GM19463 (cell line): Measurements from ENCODE around the gene KIF6.
A peak's percentile ranks its signal among the peaks of the same experiment; 100 is the strongest.

Source experiments
- ATAC-seq: cut with Tn5 transposase; IDR thresholded peaks from one replicate; pipeline ENCODE4 v1.9.1; 2021; ENCODE audit warnings: mild to moderate bottlenecking, moderate library complexity; ENCODE audit not compliant: unreplicated experiment

Gene KIF6

DNA sequence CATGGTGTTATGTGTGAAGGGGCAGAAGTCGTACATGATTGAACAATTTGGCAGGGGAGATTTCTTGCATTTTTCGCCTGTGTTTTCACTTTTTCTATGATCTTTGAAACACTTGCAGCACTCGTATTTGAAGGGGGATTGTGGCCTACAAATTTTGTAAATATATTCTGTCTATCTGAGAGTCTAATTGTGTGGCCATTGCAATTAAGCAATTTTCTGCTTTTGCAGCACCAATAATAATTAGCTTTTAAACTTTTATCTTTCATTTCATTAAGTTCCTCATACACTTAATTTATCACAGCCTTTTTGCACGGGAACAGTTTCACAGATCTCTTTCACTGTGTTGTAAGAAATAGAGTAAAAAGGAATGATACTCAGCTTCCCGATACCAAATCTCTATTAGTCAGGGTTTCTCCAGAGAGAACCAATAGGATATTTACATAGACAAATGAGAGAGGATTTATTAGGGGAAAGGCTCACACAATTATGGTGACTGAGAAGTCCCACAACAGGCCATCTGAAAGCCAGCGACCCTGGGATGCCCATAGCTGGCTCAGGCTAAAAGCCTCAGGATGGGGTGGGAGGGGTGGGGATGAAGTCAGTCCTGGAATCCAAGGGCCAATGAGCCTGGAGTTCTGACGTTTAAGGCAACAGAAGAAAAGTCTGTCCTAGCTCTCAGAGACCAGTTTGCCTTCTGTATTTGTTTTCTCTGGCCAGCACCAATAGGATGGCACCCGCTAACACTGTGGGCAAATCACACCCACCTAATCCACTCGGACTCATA lies 58.3 kb downstream of the KIF6 start:
- ATAC-seq: no peak

DNA sequence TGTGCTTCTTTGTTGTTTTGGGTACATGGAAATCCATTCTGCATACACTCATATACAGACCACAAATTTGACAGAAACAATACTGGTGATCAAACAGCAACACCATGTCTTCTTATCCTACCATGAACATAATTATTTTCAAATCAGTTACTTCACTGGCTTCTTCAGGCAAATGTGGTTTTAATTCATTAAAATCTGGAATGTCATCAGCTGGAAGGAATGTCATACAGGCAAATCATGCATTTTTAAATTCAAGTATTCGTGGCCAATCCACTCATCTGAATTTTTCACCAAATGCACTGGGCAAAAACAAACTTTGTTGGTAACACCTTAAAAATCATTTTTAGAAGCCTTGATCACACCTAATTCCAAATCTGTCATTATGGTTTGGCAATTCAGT lies 59.3 kb downstream of the KIF6 start:
- ATAC-seq: no peak

DNA sequence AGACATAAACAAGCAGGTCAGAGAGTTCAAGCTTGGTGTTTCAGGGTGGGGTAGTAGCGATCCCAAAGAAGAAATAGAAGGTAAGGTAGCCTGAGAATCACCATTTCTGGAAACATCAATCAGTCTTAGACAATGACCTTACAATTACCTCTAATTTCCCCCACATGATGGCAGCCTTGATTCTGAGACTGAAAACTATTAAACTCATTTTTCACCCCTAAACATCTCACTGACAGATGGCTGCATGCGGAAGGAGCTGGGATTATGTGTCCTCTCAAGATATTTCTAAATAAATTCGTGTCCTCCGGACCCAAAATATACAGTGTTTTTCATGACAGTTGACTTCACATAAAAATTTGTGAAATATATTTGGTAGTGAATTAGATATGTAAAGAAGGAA lies 61.0 kb downstream of the KIF6 start:
- ATAC-seq: no peak

DNA sequence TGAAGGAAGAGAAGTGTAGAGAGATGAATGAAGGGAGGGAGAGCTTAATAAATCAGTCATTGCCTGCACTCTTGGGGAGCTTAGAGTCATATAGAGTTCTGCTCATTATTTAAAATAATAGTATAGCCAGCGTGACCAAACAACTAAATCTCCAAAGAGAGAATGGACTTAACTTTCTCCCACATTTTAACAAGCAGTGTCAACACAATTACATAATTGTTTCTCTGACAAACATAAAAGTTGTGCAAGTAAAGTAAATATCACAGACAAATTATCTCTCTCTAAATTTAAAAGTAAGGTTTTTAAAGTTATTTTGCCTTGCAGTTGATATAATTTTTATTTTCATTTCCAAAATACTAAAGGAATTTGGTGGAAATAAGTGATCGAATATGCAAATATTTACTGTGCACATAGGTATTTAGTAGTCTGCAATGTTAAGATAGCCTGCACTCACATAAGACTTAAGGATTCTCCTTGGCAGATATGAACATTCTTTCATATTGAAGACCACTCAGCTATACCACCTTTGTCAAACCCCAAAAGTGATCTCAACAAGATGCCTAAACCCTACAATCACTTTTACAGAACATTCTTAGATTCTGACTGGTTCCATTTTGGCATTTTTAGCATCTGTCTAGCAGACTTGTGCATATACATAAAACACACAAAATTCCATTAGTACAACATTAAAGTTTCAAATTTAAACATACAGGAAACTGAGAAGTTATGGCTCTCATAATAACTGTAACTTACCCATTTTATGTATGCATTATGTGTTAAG lies 67.7 kb downstream of the KIF6 start:
- ATAC-seq: no peak

DNA sequence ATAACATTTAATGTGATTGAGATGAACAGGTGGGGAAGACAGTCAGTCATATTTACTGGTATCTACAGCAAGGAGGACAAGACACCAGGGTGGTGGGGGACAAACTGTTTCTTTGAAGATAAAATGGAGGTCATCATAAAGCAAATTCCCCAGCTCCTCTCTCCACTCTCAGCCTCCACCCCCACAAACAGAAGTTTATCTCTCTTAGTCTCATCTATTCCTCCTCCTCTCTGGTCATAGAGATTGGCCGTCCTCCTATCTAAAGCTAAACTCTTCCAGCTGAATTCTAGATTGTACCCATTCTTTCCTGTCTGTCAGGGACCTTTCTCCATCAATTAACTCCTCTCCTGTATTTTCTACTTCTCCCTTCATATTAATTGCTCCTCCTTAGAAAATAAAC lies 71.1 kb downstream of the KIF6 start:
- ATAC-seq: no peak

DNA sequence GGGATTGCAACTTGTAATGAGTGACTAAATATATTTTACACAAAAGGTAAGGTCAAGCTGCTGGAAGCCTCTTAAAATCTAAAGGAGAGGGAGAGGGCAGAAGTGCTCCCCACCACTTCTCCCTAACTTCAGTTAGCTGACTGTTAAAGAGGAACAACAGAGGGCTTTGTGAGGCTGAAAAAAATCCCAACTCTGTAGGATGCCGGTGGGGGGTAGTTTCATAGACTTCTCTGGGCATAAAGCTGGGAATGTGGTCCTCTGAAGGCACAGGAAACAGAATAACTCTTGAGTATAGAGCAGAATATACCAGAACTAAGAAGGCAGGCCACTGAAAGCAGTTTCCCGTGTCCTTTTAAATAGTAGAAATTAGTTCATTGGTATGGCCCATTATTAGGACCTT lies 71.6 kb downstream of the KIF6 start:
- no peak for ATAC-seq

DNA sequence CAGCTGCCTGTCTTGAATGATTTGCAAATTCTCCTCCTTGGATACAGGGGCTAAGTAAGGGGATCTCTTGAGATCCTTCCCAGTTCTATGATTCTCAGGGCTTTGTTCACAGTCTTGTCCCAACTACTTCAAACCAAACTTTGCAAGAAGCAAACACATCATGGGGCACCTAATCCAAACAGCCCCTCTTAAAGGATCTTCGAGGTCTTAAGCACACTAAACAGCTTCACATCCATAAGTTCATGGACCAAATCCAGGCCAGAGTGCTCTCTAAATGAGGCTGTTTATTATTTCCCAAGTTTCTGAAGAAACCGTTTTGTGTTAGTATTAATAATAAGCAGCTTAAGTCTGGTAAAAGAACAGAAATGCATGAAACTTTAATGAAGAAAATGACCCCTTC lies 75.2 kb downstream of the KIF6 start:
- ATAC-seq: no peak

DNA sequence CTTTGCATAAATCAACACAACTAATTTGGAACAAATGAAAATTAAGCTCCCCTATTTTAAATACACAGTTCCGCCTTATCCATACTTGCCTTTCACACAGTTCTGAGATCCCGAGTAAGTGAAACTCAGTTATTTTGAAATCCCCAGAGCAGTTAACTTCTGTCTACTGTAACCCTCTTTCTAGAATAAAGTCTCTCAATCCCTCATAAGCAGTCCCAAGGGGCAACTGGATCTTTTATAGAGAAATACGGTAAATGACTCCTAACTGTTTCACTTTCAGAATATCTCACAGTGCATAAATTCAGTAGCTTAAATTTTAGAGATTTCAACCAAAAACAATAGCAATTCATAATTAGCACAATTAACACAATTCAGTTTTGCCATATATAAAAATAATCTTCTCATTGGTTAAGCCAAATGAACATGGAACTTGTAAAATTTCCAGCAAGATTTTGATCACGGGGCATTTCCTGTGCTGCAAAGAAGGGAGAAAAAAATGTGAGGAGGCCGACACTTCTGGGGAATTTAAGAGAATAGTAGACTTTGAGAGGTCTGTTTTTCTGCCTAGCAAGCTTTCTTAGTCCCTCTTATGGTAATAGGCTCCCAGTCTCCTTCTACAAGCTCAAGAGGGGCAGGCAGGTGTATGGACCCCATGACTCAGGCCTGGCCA lies 78.3 kb downstream of the KIF6 start:
- no peak for ATAC-seq

DNA sequence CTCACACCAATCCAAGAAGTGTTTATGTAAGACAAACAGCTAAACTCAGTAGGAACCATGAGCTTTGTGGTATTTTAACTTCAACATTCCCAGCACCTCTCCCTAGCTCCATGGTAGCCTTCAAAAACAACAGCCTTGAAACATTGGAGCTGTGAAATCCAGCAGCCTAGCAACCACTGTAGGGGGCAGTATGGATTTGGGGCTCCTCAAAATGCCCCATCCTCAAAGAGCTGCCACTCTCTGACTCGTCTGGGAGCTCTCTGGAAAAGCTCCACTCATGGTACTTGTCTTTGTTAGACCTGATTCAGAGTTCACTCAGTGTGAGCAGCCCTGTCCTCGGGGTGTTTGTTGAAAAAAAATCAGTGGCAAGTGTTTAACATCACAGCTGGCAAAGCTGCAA lies 82.9 kb downstream of the KIF6 start:
- ATAC-seq: no peak

DNA sequence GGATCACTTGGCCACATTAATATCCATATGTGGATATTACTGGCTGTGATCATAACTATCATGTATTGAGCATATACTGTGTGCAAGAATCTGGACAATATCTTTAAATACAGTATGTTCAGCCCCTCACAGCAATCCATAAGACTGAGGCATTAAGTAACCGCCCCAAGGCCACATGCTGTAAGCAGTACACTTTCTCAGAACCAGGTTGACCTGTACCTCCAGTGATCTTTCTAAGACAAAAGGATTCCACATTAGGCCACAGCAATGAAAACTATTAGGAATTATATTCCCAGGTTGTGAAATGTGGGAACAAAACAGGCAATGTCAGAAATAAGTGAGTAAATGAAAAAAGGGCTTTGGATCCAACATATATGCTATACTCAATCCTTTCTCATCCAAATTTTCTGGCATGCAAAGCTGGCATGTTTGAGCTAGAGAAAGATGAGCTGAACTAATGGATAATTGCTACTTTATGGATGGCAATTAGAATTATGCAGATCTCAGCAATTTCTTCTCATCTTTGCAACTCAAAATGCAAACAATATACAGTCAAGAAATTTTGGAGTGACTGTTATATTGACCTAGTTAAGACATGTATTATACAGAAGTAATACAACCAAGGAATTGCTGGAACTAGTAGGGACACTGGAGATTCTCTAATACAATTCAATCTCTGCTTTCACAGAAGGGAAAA lies 86.9 kb downstream of the KIF6 start:
- ATAC-seq: no peak

DNA sequence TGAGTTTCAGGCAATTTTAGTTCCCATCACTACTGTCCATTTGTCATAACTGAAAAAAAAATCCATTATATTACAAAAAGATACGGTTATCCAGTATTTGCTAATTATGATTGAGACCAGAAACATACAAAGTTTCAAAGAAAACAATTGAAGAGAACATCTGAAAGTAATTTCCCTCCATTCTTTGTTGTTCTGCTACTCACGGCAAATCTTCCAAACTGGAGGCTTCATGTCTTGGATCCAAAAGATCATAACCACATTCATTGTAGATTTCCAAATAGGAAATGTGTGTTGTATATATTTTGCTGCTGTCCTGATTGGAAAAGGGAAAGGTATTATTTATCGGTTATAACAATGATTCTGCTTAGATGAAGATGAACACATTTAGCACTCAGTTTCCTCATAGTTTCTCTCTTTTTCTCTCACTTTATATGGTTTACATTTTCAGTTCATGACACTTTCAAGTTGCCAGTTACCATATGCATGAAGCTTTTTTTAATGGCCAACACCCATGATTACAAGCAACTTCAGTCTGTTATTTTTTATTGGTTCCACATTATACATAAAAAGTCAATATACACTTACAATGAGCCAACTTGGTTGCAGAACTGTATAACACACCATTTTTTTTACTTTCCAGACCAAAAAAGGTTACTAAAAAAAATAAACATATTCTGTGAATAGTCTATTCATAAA lies 90.4 kb downstream of the KIF6 start:
- ATAC-seq: no peak

DNA sequence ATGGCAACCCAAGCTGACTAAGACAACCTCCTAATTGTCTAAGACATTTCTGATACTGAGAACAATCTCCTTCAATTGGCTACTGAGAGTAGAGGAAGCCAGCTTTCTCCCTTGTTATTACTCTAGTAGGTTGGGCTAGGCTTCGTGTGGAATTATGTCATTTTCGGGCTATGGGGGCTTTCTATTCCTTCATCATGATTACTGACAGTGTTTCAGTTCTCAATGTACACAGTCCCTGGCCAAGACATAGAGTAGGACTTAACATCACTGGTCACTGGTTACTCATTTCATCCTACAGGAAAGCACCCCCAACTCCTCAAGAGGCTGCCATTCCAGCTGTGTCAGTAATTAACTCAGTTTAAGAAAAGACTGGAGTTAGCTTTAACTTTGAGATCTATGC lies 100.0 kb downstream of the KIF6 start:
- ATAC-seq: no peak

DNA sequence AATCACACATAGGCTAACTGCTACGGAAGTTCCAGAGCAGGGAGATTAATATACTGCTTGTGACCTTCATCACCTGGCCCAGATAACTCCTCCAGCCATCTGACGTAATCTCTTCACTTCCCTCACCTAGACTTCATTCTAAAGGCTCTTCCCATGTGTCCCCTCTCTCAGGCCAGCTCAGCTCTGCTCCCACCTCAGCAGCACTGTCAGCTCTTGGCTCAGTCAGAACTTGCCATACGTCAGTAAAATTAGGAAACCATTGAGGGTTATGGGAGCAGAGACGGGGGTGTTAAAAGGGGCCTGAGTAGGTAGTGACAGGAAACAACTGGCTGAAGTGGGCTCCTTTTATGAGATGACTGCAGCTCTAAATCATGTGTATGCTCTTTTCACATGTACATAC lies 101.5 kb downstream of the KIF6 start:
- ATAC-seq: no peak

DNA sequence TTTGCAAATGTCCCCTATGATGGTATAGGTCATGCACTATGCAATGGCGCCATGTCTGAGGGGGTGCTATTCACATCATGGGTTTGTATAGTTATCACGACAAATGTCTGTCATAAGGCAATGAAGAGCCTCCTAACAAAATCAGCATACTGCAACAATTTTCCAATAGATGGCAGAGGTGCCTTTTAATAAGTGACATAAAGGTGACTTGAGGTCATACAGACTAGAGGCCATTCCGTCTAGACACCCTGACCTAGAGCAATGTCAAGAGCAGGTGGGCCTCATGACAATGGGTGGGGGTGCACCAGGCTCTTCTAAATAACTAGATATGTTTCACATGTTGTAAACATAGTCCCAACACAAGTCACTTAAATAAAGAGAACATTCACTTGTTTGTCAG lies 107.7 kb downstream of the KIF6 start:
- no peak for ATAC-seq

DNA sequence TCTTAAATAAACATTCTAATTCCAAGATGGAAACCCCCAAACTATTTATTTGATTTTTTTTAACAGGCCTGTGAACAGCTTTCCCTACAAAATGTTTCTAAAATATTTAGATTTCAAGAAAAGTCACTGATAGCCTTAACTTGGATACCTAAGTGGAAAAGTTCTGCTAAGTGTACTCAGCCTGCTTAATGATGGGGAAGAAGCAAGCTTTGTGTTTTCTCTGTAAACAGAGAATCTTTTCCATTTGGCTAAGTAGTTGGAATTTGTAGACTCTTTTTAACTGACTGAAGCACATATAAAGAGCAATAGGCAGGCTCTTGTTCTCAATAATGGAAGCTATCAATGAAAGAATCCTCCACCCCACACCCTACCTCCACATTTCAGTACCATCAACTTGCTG lies 108.2 kb downstream of the KIF6 start:
- no peak for ATAC-seq

DNA sequence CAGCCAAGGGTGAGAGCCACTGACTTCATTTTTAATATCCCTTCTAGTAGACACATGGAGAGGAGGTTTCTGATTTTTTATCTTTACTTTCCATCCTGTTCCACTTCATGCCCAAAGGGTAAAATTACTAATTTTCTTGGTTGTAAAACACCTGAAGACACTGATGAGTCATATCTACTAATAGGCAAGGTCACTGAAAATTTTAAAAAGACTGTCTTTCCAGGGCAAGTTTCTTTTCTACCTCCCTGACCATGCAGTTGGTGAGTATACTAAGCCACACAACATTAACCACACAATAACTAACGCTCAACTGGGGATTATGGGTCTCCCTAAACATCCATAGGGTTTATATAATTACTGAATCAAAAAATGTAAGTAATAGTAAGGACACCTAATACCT lies 109.6 kb downstream of the KIF6 start:
- no peak for ATAC-seq

DNA sequence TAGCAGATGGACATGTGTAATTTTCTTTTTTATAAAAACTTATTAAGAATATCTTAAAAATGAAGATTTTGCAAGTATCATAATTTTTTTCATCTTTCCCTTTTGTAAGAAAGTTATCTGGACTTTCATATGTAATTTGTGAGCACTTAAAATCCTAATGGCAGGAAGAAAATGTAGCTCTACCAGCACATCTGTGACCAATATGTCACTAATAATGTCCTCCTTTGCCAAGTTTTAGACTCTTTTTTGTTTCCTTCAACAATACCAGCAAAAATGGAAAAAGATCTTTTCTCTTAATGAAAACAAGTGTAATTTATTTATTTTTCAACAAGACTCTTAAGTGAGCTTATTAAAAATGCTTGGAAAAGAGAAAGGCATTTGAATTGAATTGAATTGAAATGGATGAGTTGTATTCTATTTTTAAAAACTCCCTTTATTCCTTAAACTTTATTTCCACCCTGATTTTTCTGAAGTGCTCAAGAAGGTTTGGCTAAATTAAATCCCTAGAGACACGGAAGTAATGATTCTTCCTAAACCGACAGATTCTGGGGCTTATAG lies 110.7 kb downstream of the KIF6 start:
- ATAC-seq: no peak

DNA sequence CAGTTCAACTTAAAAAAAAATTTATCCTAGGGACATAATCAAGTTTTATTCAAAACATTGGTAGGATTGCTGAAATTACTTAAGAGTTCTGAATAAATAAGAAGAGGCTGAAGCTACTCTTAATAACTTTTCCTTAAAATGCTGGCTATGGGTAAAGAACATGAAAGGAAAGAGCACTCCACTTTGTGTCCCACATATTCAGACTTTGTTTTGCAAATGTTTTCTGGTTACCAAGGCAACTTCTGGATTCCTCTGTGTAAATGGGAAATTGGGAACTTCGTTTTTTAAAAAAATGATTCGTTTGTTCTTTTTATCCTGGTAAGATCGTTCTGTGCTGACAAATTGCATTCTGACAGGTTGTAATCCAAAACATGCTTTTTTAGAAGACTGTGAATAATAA lies 115.0 kb downstream of the KIF6 start:
- ATAC-seq: no peak

DNA sequence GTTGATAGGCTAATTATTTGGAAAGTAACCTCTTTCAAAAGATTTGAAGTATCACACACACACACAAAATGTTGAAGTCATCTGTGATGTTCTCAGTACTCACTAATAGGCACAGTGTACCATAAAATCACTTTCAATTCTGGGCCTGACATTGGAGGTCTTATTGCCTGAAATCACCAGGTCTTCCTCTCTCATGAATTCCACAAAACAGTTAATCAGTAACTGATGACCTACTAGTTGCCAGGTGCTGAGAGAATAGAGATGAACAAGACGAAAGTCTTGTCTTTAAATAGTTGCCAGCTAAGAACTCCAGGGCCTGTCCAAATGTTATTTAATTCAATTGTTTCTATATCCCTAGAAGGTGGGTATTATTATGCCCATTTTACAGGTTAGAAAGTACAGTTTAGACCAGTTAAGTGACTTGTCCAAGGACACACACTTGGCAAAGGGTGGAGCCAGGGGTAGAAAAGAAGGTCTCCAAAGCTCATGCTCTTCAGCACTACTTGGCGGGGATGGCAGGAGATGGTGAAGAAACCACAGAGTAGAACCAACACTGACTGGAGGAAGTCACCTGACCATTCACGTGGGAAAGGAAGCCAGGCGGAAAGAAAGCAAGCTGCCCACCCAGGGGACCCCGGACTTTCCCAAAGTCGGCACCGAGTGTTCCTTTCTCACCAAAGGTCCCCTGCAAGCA lies 116.4 kb downstream of the KIF6 start:
- peak; percentile 71 for ATAC-seq
